Colonic mucosa (tissue), 4 donors: ENCODE data around the gene SIPA1L3. TPM values are rescaled to one million over a fixed set of nuclear protein-coding genes. Genes with fewer than 3 reads are reported as not detected.

Source experiments
- DNase-seq: peaks from one replicate; pipeline ENCODE4 v3.0.0-alpha.2; 2020
- H3K27ac ChIP-seq: fragments of 200-600 bp; one replicate; pipeline ENCODE4 v1.8.0; 2021
- H3K27me3 ChIP-seq: fragments of 200-600 bp; one replicate; pipeline ENCODE4 v1.8.0; 2021
- H3K36me3 ChIP-seq: fragments of 200-600 bp; one replicate; pipeline ENCODE4 v1.8.0; 2021
- H3K4me1 ChIP-seq: fragments of 200-600 bp; one replicate; pipeline ENCODE4 v1.8.0; 2021; ENCODE audit warnings: mild to moderate bottlenecking
- H3K4me3 ChIP-seq: fragments of 200-600 bp; one replicate; pipeline ENCODE4 v1.8.0; 2021
- H3K9ac ChIP-seq, 2 donors: one replicate each; pipeline ENCODE4 v1.7.0; 2013; ENCODE audit warnings: control low read depth in 2 of 2, low read depth in 2 of 2, low read length in 2 of 2
- H3K9me3 ChIP-seq: fragments of 200-600 bp; one replicate; pipeline ENCODE4 v1.8.0; 2021
- intact Hi-C: fragments of 100-400 bp; cut with DNase I; formaldehyde crosslinking; loops from one replicate; pipeline ENCODE4 v1.14.1; 2022
- total RNA-seq, 2 donors: library from RNA; stranded (reverse); fragmentation: NEBNext Ultra II Directional in 1 of 2; extraction: Animal tissue kit (Norgen Biotek cat#: 25700) in 1 of 2; gene quantifications; one replicate each; pipeline ENCODE4 v1.2.1, GENCODE V29; 2021
- TF ChIP-seq, protein P1 (sequence below): fragments of 200-600 bp; IDR thresholded peaks from one replicate; pipeline ENCODE4 v1.8.0; 2022; ENCODE audit warnings: antibody characterized with exemption, mild to moderate bottlenecking
- donor health status: healthy.
- donor health status: DM: no; HTN: no; CAD: no.
- donor health status: DM: no; HTN: no; CAD: no.

Gene SIPA1L3
- total RNA-seq, 2 donors from 2014 or later, result 98.6 to 113 TPM

GRCh38 chr19:37872383-37872782 lies 34.6 kb upstream of the SIPA1L3 start:
- H3K9ac ChIP-seq, result no peak overlapping the region
- intact Hi-C loops, result no loop called here

GRCh38 chr19:37874784-37875183 lies 32.2 kb upstream of the SIPA1L3 start:
- DNase-seq, result no peak
- Histone ChIP-seq H3K4me1 (no peaks in the 10 kb centered on the region), H3K9me3 (no peaks in the 10 kb centered on the region), H3K27me3 (no peaks in the 10 kb centered on the region), H3K36me3 (no peaks in the 10 kb centered on the region), H3K4me3 (no peak overlapping the region), H3K9ac (no peak overlapping the region), H3K27ac (no peak overlapping the region)
- intact Hi-C loops, result no loop called here
- TF ChIP-seq, protein P1, sequence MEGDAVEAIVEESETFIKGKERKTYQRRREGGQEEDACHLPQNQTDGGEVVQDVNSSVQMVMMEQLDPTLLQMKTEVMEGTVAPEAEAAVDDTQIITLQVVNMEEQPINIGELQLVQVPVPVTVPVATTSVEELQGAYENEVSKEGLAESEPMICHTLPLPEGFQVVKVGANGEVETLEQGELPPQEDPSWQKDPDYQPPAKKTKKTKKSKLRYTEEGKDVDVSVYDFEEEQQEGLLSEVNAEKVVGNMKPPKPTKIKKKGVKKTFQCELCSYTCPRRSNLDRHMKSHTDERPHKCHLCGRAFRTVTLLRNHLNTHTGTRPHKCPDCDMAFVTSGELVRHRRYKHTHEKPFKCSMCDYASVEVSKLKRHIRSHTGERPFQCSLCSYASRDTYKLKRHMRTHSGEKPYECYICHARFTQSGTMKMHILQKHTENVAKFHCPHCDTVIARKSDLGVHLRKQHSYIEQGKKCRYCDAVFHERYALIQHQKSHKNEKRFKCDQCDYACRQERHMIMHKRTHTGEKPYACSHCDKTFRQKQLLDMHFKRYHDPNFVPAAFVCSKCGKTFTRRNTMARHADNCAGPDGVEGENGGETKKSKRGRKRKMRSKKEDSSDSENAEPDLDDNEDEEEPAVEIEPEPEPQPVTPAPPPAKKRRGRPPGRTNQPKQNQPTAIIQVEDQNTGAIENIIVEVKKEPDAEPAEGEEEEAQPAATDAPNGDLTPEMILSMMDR, result no peak

More at GRCh38 chr19:37872383-37872782, 34.6 kb upstream of the SIPA1L3 start:
- DNase-seq, result no peak
- no peak overlapping the region for H3K4me3 ChIP-seq
- H3K9me3 ChIP-seq, result no peaks in the 10 kb centered on the region
- H3K27me3 ChIP-seq, result no peaks in the 10 kb centered on the region
- no peak overlapping the region for H3K27ac ChIP-seq
- no peaks in the 10 kb centered on the region for H3K36me3 ChIP-seq
- no peaks in the 10 kb centered on the region for H3K4me1 ChIP-seq
- TF ChIP-seq, protein P1, result no peak

- intact Hi-C loops, result no loop called here
- no peaks in the 10 kb centered on the region for H3K36me3 ChIP-seq
- H3K9me3 ChIP-seq, result no peaks in the 10 kb centered on the region
- no peak overlapping the region for H3K27ac ChIP-seq
- TF ChIP-seq, protein P1, result no peak
- no peak overlapping the region for H3K4me3 ChIP-seq
- H3K4me1 ChIP-seq, result no peaks in the 10 kb centered on the region
- H3K27me3 ChIP-seq, result no peaks in the 10 kb centered on the region
- H3K9ac ChIP-seq, result no peak overlapping the region
- no peak for DNase-seq
Measured at GRCh38 chr19:37876032-37876431, 31.0 kb upstream of the SIPA1L3 start.

GRCh38 chr19:37877147-37877546 lies 29.9 kb upstream of the SIPA1L3 start:
- no peak for DNase-seq
- no peaks in the 10 kb centered on the region for H3K9me3 ChIP-seq
- H3K27me3 ChIP-seq, result no peaks in the 10 kb centered on the region
- no peak overlapping the region for H3K9ac ChIP-seq
- H3K36me3 ChIP-seq, result no peaks in the 10 kb centered on the region
- no peaks in the 10 kb centered on the region for H3K4me1 ChIP-seq
- intact Hi-C loops, result no loop called here
- no peak overlapping the region for H3K4me3 ChIP-seq
- no peak overlapping the region for H3K27ac ChIP-seq
- TF ChIP-seq, protein P1, result no peak

- Histone ChIP-seq H3K9ac (no peak overlapping the region), H3K36me3 (no peaks in the 10 kb centered on the region), H3K4me1 (no peaks in the 10 kb centered on the region), H3K27me3 (no peaks in the 10 kb centered on the region), H3K9me3 (no peaks in the 10 kb centered on the region), H3K4me3 (no peak overlapping the region), H3K27ac (no peak overlapping the region)
- intact Hi-C loops, result no loop called here
- DNase-seq, result no peak
- TF ChIP-seq, protein P1, result no peak
Measured at GRCh38 chr19:37885392-37885791, 21.6 kb upstream of the SIPA1L3 start.

- Histone ChIP-seq H3K9ac (no peak overlapping the region), H3K4me3 (no peak overlapping the region), H3K36me3 (no peaks in the 10 kb centered on the region), H3K9me3 (no peaks in the 10 kb centered on the region), H3K27ac (no peak overlapping the region), H3K4me1 (no peaks in the 10 kb centered on the region), H3K27me3 (no peaks in the 10 kb centered on the region)
- DNase-seq, result no peak
- TF ChIP-seq, protein P1, result no peak
- intact Hi-C loops, result no loop called here
Measured at GRCh38 chr19:37886571-37886970, 20.4 kb upstream of the SIPA1L3 start.
